ENCODE data around the gene SLC27A5. TPM values are rescaled to one million over a fixed set of nuclear protein-coding genes. Genes with fewer than 3 reads are reported as not detected.

The SLC27A5 gene
- total and polyA plus RNA-seq, 9 of the 15 experiments (the other 6 are each of a cell fraction or from before 2014, with no cell fraction given): 42.2 to 318 (median 64.7) TPM

GRCh38 chr19:58560921-58561320 lies 49.1 kb upstream of the SLC27A5 start:
- intact Hi-C loops (cut with micrococcal nuclease): no loop called here
- DNase-seq (ENCODE audit: extremely low read depth in 1 of 4, low spot score in 3 of 4): no peak
- TF ChIP-seq ZNF511 (CRISPR knock-in tag; IDR thresholded peaks at IDR 0.05): no peak
- no peak for TF ChIP-seq BCL6 (CRISPR knock-in tag; IDR thresholded peaks at IDR 0.05)
- no peak for TF ChIP-seq ZNF12 (CRISPR knock-in tag; IDR thresholded peaks at IDR 0.05)
- no peak for TF ChIP-seq ATF6 (CRISPR knock-in tag; IDR thresholded peaks at IDR 0.05)
- no peak for FAIRE-seq
- ChIA-PET CTCF (ENCODE audit: low intra/inter-chr PET ratio) (interaction anchor here (0.5 kb wide), 1 partner anchor 290 kb away, joined by 3 read pairs; no protein-coding TSS in a partner anchor), POLR2A (interaction anchor here (2.4 to 2.7 kb wide), 2 partner anchors 8 to 11 kb away, joined by 14 to 24 read pairs; partner anchors contain the start of gene MZF1)
- Histone ChIP-seq H3K79me2 (ENCODE audit: control insufficient read depth, insufficient read depth, low read length) (peaks cover 43% of the 10 kb centered on the region), H3K4me3 (no peak overlapping the region), H3K9me3 (replicated peaks; ENCODE audit: control insufficient read depth, insufficient read depth, low read depth, low read length) (no peaks in the 10 kb centered on the region), H3K36me3 (ENCODE audit: control insufficient read depth, insufficient read depth, low read length) (peaks cover 22% of the 10 kb centered on the region; the same call in 2 of the 3 replicates), H3K4me1 (replicated peaks in 1 of 2; ENCODE audit: control insufficient read depth in 2 of 2, insufficient read depth in 2 of 2, low read length in 2 of 2) (peaks cover 22 to 53% of the 10 kb centered on the region in 2 experiments), H3K9ac (ENCODE audit: insufficient read depth in 1 of 2, low read depth in 2 of 2, low read length in 2 of 2) (peak overlapping the region in 1 of 2 experiments; percentile 49; a peak in 2 of 4 replicates), H3K9me1 (ENCODE audit: control insufficient read depth, insufficient read depth, low read length) (peaks cover 3% of the 10 kb centered on the region), H3K4me2 (ENCODE audit: insufficient read depth, low read length) (peak overlapping the region; percentile 98; the same call in 1 of the 2 replicates), H4K20me1 (replicated peaks; ENCODE audit: control insufficient read depth, insufficient read depth, low read length) (no peaks in the 10 kb centered on the region), H3K27ac (ENCODE audit: extremely low read depth, low read depth, low read length) (peak overlapping the region; percentile 94; the same call in 1 of the 3 replicates), H3K27me3 (ENCODE audit: control insufficient read depth in 2 of 2, insufficient read depth in 2 of 2, low read length in 2 of 2) (no peaks in the 10 kb centered on the region), H2AFZ (ENCODE audit: low read depth, low read length) (no peak overlapping the region)
- no TSS peak for BruUV-seq (replicated peaks)
- in situ Hi-C loops (cut with MboI): no loop called here
- ATAC-seq: no peak

Data from K562 (cell line).